Esophagus muscularis mucosa (tissue), 4 donors: ENCODE results near the gene EGFL8. TPM values are rescaled to one million over a fixed set of nuclear protein-coding genes. Genes with fewer than 3 reads are reported as not detected.
"Not testable (repeated sequence)": the region's sequence is repeated elsewhere in the genome, so short reads cannot be mapped to it uniquely, and the experiment has no call there.

Source experiments
- DNase-seq: peaks from one replicate; pipeline ENCODE4 v3.0.0-alpha.2; 2017; ENCODE audit errors: extremely low spot score
- H3K27ac ChIP-seq, 4 donors: fragments of 200-600 bp; sonication (generic); replicated peaks in 1 of 4; 1 replicate in 3 of 4; 2 replicates in 1 of 4; pipeline ENCODE4 v1.5.1; 2016 to 2019; ENCODE audit warnings: mild to moderate bottlenecking in 1 of 4
- H3K27me3 ChIP-seq, 4 donors: fragments of 200-600 bp; sonication (generic); one replicate each; pipeline versions ENCODE4 v1.5.1 to v1.6.0; 2016 to 2019
- H3K36me3 ChIP-seq, 4 donors: fragments of 200-600 bp; sonication (generic); one replicate each; pipeline ENCODE4 v1.5.1; 2016 to 2019
- H3K4me1 ChIP-seq, 4 donors: fragments of 200-600 bp; sonication (generic); one replicate each; pipeline ENCODE4 v1.5.1; 2016 to 2019
- H3K4me3 ChIP-seq, 4 donors: fragments of 200-600 bp; sonication (generic); 1 replicate in 2 of 4; 2 replicates in 2 of 4; pipeline ENCODE4 v1.5.1; 2016 to 2019; ENCODE audit warnings: mild to moderate bottlenecking in 4 of 4, moderate library complexity in 1 of 4
- H3K9me3 ChIP-seq, 4 donors: fragments of 200-600 bp; sonication (generic); 1 replicate in 3 of 4; 2 replicates in 1 of 4; pipeline ENCODE4 v1.5.1; 2016 to 2019
- EP300 ChIP-seq: sonication (generic); formaldehyde crosslinking; IDR thresholded peaks from one replicate; pipeline ENCODE4 v1.6.1; 2017; ENCODE audit warnings: antibody characterized with exemption
- POLR2A ChIP-seq: fragments of 450-650 bp; IDR thresholded peaks from one replicate; pipeline ENCODE4 v1.6.1; 2017; ENCODE audit warnings: antibody characterized with exemption, moderate library complexity, mild to moderate bottlenecking, low read depth
- POLR2AphosphoS5 ChIP-seq, 2 donors: sonication (generic); formaldehyde crosslinking; IDR thresholded peaks; one replicate each; pipeline ENCODE4 v1.6.1; 2017; ENCODE audit warnings: antibody characterized with exemption in 2 of 2
- WGBS: methylation state at CpG from one replicate; pipeline ENCODE4 v1.1.5; 2018; 5-methylcytosine and 5-hydroxymethylcytosine counted together
- intact Hi-C: fragments of 100-400 bp; cut with DNase I; formaldehyde crosslinking; loops from one replicate; pipeline ENCODE4 v1.15.1; 2023
- total RNA-seq, 4 donors: library from RNA; depleted of rRNA; stranded (reverse); fragments of >200 nt; gene quantifications; one replicate each; pipeline versions ENCODE4 v1.1.0 to v1.2.1, GENCODE V29; 2016
- TF ChIP-seq, protein P1 (sequence below), 3 experiments: fragments of 200-600 bp in 2 of 3; fragments of 450-650 bp in 1 of 3; sonication (generic) in 2 of 3; IDR thresholded peaks; one replicate each; pipeline ENCODE4 v1.5.1; 2017 to 2019; ENCODE audit warnings: antibody characterized with exemption in 3 of 3, mild to moderate bottlenecking in 2 of 3, moderate library complexity in 1 of 3

The EGFL8 gene
- total RNA-seq, 4 donors from 2014 or later, result 8.1 to 20.7 (median 13.9) TPM

DNA sequence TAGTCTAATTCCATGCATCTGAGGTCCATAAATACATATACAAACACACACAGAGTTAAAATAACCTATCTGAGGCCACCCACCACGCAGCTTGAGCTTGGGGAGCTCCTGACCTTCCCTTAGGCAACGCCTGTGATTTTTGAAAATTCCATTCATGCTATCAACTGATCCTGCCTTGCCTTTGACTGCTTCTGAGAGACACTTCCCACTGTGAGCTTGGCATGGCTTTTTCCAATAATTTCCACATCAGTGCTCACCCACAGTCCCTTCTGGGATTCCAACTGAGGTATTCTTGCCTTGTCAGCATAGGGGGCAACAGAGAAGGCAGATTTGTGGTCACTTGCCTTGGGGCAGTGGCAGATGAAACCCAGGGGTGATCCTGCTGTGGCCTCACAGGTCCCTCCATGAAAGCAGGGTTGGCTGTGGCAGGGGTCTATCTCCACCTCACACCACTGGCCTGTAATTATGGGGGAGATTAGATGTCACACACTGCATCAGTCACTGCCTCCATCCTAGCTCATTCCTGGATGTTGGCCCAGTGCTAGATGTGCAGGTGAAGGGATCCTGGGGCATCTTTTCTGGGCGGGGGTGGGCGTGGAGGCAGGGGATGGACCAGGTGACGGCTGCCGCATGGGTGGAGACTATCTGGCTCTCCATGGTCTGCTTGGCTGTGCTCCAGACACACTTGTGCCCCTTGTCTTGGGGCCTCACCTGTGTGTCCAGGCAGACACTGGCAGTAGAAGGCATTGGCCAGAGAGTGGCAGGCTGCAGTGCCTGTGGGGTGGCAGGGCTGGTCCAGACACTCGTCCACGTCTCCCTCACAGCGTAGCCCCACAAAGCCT lies 39.3 kb downstream of the EGFL8 start:
- TF ChIP-seq EP300 (no peak), POLR2A (no peak), POLR2AphosphoS5 (IDR thresholded peaks at IDR 0.05) (no peak)
- TF ChIP-seq, protein P1, sequence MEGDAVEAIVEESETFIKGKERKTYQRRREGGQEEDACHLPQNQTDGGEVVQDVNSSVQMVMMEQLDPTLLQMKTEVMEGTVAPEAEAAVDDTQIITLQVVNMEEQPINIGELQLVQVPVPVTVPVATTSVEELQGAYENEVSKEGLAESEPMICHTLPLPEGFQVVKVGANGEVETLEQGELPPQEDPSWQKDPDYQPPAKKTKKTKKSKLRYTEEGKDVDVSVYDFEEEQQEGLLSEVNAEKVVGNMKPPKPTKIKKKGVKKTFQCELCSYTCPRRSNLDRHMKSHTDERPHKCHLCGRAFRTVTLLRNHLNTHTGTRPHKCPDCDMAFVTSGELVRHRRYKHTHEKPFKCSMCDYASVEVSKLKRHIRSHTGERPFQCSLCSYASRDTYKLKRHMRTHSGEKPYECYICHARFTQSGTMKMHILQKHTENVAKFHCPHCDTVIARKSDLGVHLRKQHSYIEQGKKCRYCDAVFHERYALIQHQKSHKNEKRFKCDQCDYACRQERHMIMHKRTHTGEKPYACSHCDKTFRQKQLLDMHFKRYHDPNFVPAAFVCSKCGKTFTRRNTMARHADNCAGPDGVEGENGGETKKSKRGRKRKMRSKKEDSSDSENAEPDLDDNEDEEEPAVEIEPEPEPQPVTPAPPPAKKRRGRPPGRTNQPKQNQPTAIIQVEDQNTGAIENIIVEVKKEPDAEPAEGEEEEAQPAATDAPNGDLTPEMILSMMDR (IDR thresholded peaks at IDR 0.05), result no peak
- Histone ChIP-seq H3K4me3 (no peak overlapping the region), H3K27me3 (peaks cover 0 to 28% (median 0%) of the 10 kb centered on the region in 4 donors), H3K27ac (no peak overlapping the region), H3K36me3 (peaks cover 0 to 74% (median 2%) of the 10 kb centered on the region in 4 donors), H3K4me1 (no peaks in the 10 kb centered on the region), H3K9me3 (no peaks in the 10 kb centered on the region)
- 73% methylated on average over 4 of the region's 9 CpGs for WGBS
- intact Hi-C loops, result no loop called here
- DNase-seq, result no peak

DNA sequence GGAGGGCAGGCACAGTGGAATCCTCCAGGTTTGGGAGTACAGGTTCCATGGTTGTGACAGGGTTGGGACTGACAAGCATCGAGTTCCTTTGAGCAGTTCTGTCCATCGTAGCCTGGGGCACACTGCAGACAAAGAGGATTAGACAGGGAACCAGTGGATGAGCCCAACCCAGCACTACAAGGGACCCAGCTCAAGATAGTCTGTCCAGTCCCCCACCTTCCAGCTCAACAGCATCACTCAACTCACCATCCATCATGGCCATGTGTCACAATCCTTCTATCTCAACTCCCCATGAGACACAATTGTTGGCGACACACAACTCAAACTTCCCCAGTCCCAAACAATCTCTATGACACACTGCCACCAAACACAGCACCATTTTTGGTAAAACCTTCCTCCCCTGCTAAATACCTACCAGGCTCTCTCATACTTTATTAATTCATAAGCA lies 39.9 kb downstream of the EGFL8 start:
- Histone ChIP-seq H3K27me3 (peaks cover 0 to 28% (median 0%) of the 10 kb centered on the region in 4 donors), H3K27ac (no peak overlapping the region), H3K4me3 (no peak overlapping the region), H3K9me3 (no peaks in the 10 kb centered on the region), H3K36me3 (peaks cover 0 to 68% (median 2%) of the 10 kb centered on the region in 4 donors), H3K4me1 (no peaks in the 10 kb centered on the region)
- intact Hi-C loops, result no loop called here
- DNase-seq, result no peak
- 82% methylated on average over 1 of the region's 3 CpGs for WGBS
- TF ChIP-seq POLR2A, result no peak
- no peak for TF ChIP-seq POLR2AphosphoS5 (IDR thresholded peaks at IDR 0.05)
- TF ChIP-seq EP300, result no peak
- TF ChIP-seq, protein P1 (IDR thresholded peaks at IDR 0.05), result no peak

DNA sequence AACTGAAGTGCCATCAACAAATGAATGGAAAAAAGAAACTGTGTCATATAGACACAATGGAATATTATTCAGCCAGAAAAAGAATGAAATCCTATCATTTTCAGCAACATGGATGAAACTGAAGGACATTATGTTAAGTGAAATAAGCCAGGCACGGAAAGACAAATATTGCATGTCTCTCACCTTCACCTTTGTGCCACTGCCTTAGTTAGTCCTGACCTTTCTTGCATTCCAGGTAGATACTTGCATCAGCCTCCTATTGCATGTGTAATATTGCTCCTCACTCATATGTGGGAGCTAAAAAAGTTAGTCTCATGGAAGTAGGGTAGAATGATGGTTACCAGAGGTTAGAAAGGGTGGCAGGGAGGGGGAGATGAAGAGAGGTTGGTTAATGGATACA lies 44.6 kb downstream of the EGFL8 start:
- Histone ChIP-seq H3K36me3 (peaks cover 0 to 57% (median 0%) of the 10 kb centered on the region in 4 donors), H3K27me3 (peaks cover 0 to 2% (median 0%) of the 10 kb centered on the region in 4 donors), H3K4me3 (no peak overlapping the region), H3K9me3 (no peaks in the 10 kb centered on the region), H3K27ac (no peak overlapping the region), H3K4me1 (no peaks in the 10 kb centered on the region)
- WGBS, result 87% methylated on average over 1 of the region's 1 CpG
- intact Hi-C loops, result no loop called here
- no peak for DNase-seq
- TF ChIP-seq EP300 (no peak), POLR2A (no peak), POLR2AphosphoS5 (IDR thresholded peaks at IDR 0.05) (no peak)
- TF ChIP-seq, protein P1 (IDR thresholded peaks at IDR 0.05), result no peak

DNA sequence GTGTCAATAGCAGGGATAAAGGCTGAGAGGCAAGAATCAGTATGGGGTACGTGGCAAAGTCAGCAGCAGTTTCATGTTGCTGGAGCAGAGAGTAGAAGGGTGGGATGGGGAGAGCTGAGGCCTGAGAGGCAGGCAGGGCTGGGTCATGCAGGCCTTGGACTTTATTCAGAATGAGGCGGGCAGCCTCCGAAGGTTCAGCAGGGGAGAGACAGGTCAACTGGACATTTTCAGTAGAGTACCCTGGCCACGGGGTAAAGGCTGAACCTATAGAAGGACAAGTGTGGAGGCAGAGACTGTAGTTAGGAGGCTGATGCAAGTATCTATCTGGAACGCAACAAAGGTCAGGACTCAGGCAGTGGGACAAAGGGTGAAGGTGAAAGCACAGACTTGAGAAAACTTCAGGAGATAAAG lies 45.8 kb downstream of the EGFL8 start:
- intact Hi-C loops, result no loop called here
- 83% methylated on average over 5 of the region's 5 CpGs for WGBS
- no peak for DNase-seq

DNA sequence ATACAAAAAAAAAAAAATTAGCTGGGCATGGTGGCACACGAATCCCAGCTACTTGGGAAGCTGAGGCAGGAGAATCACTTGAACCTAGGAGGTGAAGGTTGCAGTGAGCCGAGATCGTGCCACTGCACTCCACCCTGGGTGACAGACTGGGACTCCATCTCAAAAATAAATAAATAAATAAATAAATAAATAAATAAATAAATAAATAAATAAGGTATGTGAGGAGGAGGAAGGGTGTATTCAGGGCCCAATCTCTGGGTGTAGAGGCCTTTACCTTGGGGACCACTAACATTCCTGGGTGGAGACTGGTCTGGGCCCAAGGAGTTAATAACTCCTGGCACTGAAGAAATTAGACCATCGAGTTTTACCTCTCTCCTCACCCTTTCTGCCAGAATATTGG lies 47.0 kb downstream of the EGFL8 start:
- H3K27ac ChIP-seq, H3K27me3 ChIP-seq, H3K4me1 ChIP-seq, H3K9me3 ChIP-seq, H3K4me3 ChIP-seq, DNase-seq, intact Hi-C loops: not testable (repeated sequence)
- H3K36me3 ChIP-seq, result peaks cover 0 to 56% (median 0%) of the 10 kb centered on the region in 4 donors
- 86% methylated on average over 4 of the region's 4 CpGs for WGBS

More for the DNA sequence above, 45.8 kb downstream of the EGFL8 start:
- TF ChIP-seq, protein P1 (IDR thresholded peaks at IDR 0.05), result no peak
- no peak for TF ChIP-seq POLR2A
- TF ChIP-seq POLR2AphosphoS5 (IDR thresholded peaks at IDR 0.05), result no peak
- no peak for TF ChIP-seq EP300
- H3K4me1 ChIP-seq, result no peaks in the 10 kb centered on the region
- H3K9me3 ChIP-seq, result no peaks in the 10 kb centered on the region
- H3K27ac ChIP-seq, result no peak overlapping the region
- peaks cover 0 to 53% (median 0%) of the 10 kb centered on the region in 4 donors for H3K36me3 ChIP-seq
- no peaks in the 10 kb centered on the region for H3K27me3 ChIP-seq
- H3K4me3 ChIP-seq, result no peak overlapping the region
